ENCODE measurements around the gene VAV2. TPM values are rescaled to one million over a fixed set of nuclear protein-coding genes. Genes with fewer than 3 reads are reported as not detected.

Gene VAV2
- total and polyA plus RNA-seq, 2 of the 4 experiments (the other 2 are of a cell fraction), result 10.8 to 13.4 TPM

DNA sequence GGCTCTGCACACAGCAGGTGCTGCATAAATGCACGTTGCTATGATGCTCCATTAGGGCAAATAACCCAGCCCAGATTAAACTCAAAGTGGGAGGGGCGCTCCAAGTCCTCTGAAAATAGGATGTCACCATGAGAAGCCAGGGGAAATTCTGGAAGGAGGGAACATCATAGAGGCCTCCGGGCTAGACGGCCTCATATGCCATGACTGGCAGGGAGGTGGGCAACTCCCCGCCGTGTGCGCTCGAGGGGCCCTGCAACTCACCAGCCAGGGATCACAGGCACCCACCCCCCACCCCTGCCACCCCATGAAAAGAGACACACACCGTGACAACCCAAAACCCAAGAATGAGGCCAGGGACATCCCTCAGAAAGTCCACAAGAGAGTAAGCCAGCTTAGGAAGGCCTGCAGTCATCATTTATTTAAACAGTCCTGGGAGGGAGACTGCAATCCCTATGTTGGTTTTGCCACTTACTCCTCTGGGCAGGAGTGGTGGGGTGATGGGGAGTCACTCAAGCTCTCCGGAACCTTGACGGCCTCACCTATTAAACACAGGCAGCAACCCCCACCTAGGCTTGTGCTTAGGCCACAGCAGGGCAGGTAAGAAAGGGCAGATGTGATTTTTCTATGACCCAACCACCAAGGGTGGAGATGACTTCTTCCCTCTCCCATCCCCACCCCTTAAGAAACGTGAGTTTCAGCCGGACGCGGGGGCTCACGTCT, 4.0 kb downstream of the VAV2 start:
- in situ Hi-C loops (cut with MboI; ENCODE audit: low sequenced_read_pairs), result no loop called here
- intact Hi-C loops (cut with micrococcal nuclease), result no loop called here
- no peak overlapping the region for H3K4me3 ChIP-seq (ENCODE audit: insufficient read depth, low read depth, low read length)
- H3K9me1 ChIP-seq (ENCODE audit: insufficient read depth, low read length), result peaks cover 19% of the 10 kb centered on the region
- H2AK9ac ChIP-seq (replicated peaks; ENCODE audit: low read depth, low read length, poor library complexity), result no peak overlapping the region
- CTCF ChIA-PET, result interaction anchor here (0.7 kb wide), 1 partner anchor 19 kb away, joined by 13 read pairs; no protein-coding TSS in a partner anchor
- ATAC-seq (ENCODE audit: low read depth) (no peak), DNase-seq (no peak)
- H3K27ac ChIP-seq (ENCODE audit: insufficient read depth, low read length), result no peak overlapping the region
- no peak overlapping the region for H4K91ac ChIP-seq (ENCODE audit: insufficient read depth, low read depth, low read length)
- dilution Hi-C loops (cut with HindIII; ENCODE audit: low sequenced_read_pairs, unreplicated experiment), result no loop called here
- no peak overlapping the region for H4K8ac ChIP-seq (ENCODE audit: low read depth in 2 of 2, low read length in 2 of 2)
- no peaks in the 10 kb centered on the region for H3K36me3 ChIP-seq (ENCODE audit: control insufficient read depth, insufficient read depth, low read length)
- peaks cover 4% of the 10 kb centered on the region; the same call in 1 of the 2 replicates for H3K4me1 ChIP-seq (ENCODE audit: control insufficient read depth, insufficient read depth, low read length)
- no peak overlapping the region for H3K14ac ChIP-seq (replicated peaks; ENCODE audit: low read depth, low read length)
- H2AK5ac ChIP-seq (ENCODE audit: low read depth, low read length), result 0 out of 2 replicates have a peak overlapping the region, but pooled peaks have one; percentile 8
- H3K79me1 ChIP-seq (ENCODE audit: low read depth in 1 of 2, low read length in 2 of 2), result peaks cover 23 to 73% of the 10 kb centered on the region in 2 experiments
- TF ChIP-seq, protein P1, sequence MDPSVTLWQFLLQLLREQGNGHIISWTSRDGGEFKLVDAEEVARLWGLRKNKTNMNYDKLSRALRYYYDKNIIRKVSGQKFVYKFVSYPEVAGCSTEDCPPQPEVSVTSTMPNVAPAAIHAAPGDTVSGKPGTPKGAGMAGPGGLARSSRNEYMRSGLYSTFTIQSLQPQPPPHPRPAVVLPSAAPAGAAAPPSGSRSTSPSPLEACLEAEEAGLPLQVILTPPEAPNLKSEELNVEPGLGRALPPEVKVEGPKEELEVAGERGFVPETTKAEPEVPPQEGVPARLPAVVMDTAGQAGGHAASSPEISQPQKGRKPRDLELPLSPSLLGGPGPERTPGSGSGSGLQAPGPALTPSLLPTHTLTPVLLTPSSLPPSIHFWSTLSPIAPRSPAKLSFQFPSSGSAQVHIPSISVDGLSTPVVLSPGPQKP (IDR thresholded peaks at IDR 0.05; ENCODE audit: borderline replicate concordance, low read depth, low read length), result no peak
- TF ChIP-seq RFX5 (IDR thresholded peaks at IDR 0.05; ENCODE audit: low read depth, low read length), result no peak
- TF ChIP-seq RCOR1 (IDR thresholded peaks at IDR 0.05; ENCODE audit: insufficient replicate concordance, low read length), result no peak
- TF ChIP-seq, protein P2, sequence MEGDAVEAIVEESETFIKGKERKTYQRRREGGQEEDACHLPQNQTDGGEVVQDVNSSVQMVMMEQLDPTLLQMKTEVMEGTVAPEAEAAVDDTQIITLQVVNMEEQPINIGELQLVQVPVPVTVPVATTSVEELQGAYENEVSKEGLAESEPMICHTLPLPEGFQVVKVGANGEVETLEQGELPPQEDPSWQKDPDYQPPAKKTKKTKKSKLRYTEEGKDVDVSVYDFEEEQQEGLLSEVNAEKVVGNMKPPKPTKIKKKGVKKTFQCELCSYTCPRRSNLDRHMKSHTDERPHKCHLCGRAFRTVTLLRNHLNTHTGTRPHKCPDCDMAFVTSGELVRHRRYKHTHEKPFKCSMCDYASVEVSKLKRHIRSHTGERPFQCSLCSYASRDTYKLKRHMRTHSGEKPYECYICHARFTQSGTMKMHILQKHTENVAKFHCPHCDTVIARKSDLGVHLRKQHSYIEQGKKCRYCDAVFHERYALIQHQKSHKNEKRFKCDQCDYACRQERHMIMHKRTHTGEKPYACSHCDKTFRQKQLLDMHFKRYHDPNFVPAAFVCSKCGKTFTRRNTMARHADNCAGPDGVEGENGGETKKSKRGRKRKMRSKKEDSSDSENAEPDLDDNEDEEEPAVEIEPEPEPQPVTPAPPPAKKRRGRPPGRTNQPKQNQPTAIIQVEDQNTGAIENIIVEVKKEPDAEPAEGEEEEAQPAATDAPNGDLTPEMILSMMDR (conservative IDR thresholded peaks at IDR 0.05; ENCODE audit: low read depth, low read length), result no peak
- no peak for TF ChIP-seq BHLHE40 (IDR thresholded peaks at IDR 0.05; ENCODE audit: low read depth, low read length)
- no peak for TF ChIP-seq MAZ (IDR thresholded peaks at IDR 0.05; ENCODE audit: borderline replicate concordance, low read depth, low read length)
- TF ChIP-seq NFE2L2 (IDR thresholded peaks at IDR 0.05; ENCODE audit: low read depth, low read length), result no peak
- TF ChIP-seq FOS (IDR thresholded peaks at IDR 0.05; ENCODE audit: low read depth, low read length), result no peak
- no peak for TF ChIP-seq RAD21 (IDR thresholded peaks at IDR 0.05; ENCODE audit: low read length)
- TF ChIP-seq, protein P3, sequence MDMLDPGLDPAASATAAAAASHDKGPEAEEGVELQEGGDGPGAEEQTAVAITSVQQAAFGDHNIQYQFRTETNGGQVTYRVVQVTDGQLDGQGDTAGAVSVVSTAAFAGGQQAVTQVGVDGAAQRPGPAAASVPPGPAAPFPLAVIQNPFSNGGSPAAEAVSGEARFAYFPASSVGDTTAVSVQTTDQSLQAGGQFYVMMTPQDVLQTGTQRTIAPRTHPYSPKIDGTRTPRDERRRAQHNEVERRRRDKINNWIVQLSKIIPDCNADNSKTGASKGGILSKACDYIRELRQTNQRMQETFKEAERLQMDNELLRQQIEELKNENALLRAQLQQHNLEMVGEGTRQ (IDR thresholded peaks at IDR 0.05; ENCODE audit: low read depth, low read length), result no peak
- no peak for TF ChIP-seq POLR2A (IDR thresholded peaks at IDR 0.05; ENCODE audit: low read depth, low read length)
- no peak for TF ChIP-seq MAFK (IDR thresholded peaks at IDR 0.05; ENCODE audit: low read depth, low read length)
- no peak for TF ChIP-seq CHD1 (IDR thresholded peaks at IDR 0.05; ENCODE audit: low read depth, low read length)
- TF ChIP-seq CEBPB (IDR thresholded peaks at IDR 0.05; ENCODE audit: low read depth, low read length), result no peak
- TF ChIP-seq MXI1 (IDR thresholded peaks at IDR 0.05; ENCODE audit: borderline replicate concordance, low read depth, low read length), result no peak
- peaks cover 67% of the 10 kb centered on the region for H4K20me1 ChIP-seq (ENCODE audit: insufficient read depth, low read length)
- H3K56ac ChIP-seq (ENCODE audit: extremely low read depth, insufficient read depth, low read length), result no peak overlapping the region
- no peak overlapping the region for H4K5ac ChIP-seq (ENCODE audit: low read depth, low read length)
- no peak overlapping the region for H3K4ac ChIP-seq (ENCODE audit: low read depth, low read length)
- H3K9ac ChIP-seq (ENCODE audit: low read depth, low read length), result no peak overlapping the region
- H2BK15ac ChIP-seq (ENCODE audit: low read depth, low read length), result no peak overlapping the region
- no peaks in the 10 kb centered on the region for H3K27me3 ChIP-seq (ENCODE audit: control insufficient read depth, insufficient read depth, low read length)
- H3K9me3 ChIP-seq (ENCODE audit: control insufficient read depth, insufficient read depth, low read length), result no peaks in the 10 kb centered on the region
- no peak overlapping the region for H2BK120ac ChIP-seq (ENCODE audit: low read depth, low read length)
- H3K23ac ChIP-seq (ENCODE audit: low read depth, low read length), result no peak overlapping the region
- POLR2A ChIA-PET (ENCODE audit: unreplicated experiment), result no interaction called here
- 100% methylated on average over 8 of the region's 16 CpGs; no CpG with 5 or more reads in 1 of the 2 experiments for WGBS, 2 experiments (ENCODE audit: extremely low coverage in 2 of 2, insufficient read length in 1 of 2)
- H3K18ac ChIP-seq (ENCODE audit: low read depth, low read length), result no peak overlapping the region
- no peak overlapping the region for H2AFZ ChIP-seq (replicated peaks; ENCODE audit: low read length, poor library complexity)
- no peak overlapping the region for H2BK20ac ChIP-seq (ENCODE audit: low read depth, low read length)
- BruUV-seq (replicated peaks), result no TSS peak
- no peak overlapping the region for H2BK5ac ChIP-seq (ENCODE audit: low read depth, low read length, poor library complexity, severe bottlenecking)
- no peak overlapping the region for H3K4me2 ChIP-seq (ENCODE audit: low read depth, low read length)
